Hepatocyte (in vitro differentiated cells): Measurements from ENCODE around the gene KCNMA1. TPM values are rescaled to one million over a fixed set of nuclear protein-coding genes. Genes with fewer than 3 reads are reported as not detected.

ENCODE experiments used
- DNase-seq: peaks from one replicate; pipeline ENCODE4 v3.0.0-alpha.2; 2016; ENCODE audit warnings: low spot score
- H2AFZ ChIP-seq: fragments of 200-600 bp; sonication (generic); 2 replicates; pipeline ENCODE4 v1.6.0; 2016; ENCODE audit warnings: antibody characterized with exemption, mild to moderate bottlenecking
- H3K27ac ChIP-seq: fragments of 200-600 bp; sonication (generic); 2 replicates; pipeline ENCODE4 v1.5.1; 2016; ENCODE audit warnings: mild to moderate bottlenecking
- H3K27me3 ChIP-seq: fragments of 200-600 bp; sonication (generic); 2 replicates; pipeline ENCODE4 v1.6.1; 2016
- H3K36me3 ChIP-seq: fragments of 200-600 bp; sonication (generic); replicated peaks from 2 replicates; pipeline ENCODE4 v1.5.1; 2016; ENCODE audit warnings: low read depth; ENCODE audit not compliant: insufficient read depth
- H3K4me1 ChIP-seq: fragments of 200-600 bp; sonication (generic); 2 replicates; pipeline ENCODE4 v1.5.1; 2016; ENCODE audit warnings: mild to moderate bottlenecking, moderate library complexity; ENCODE audit not compliant: insufficient read depth
- H3K4me2 ChIP-seq: fragments of 200-600 bp; sonication (generic); 2 replicates; pipeline ENCODE4 v1.6.0; 2016
- H3K4me3 ChIP-seq: fragments of 200-600 bp; sonication (generic); 2 replicates; pipeline ENCODE4 v1.5.1; 2016; ENCODE audit warnings: mild to moderate bottlenecking
- H3K79me2 ChIP-seq: fragments of 200-600 bp; sonication (generic); 2 replicates; pipeline ENCODE4 v1.6.0; 2017; ENCODE audit warnings: mild to moderate bottlenecking
- H3K9me2 ChIP-seq: fragments of 200-600 bp; sonication (generic); replicated peaks from 2 replicates; pipeline ENCODE4 v1.6.0; 2017; ENCODE audit warnings: mild to moderate bottlenecking; ENCODE audit not compliant: insufficient read depth
- H3K9me3 ChIP-seq: fragments of 200-600 bp; sonication (generic); 2 replicates; pipeline ENCODE4 v1.5.1; 2016; ENCODE audit warnings: low read depth, mild to moderate bottlenecking
- H4K20me1 ChIP-seq: fragments of 200-600 bp; sonication (generic); 2 replicates; pipeline ENCODE4 v1.6.0; 2016; ENCODE audit warnings: mild to moderate bottlenecking; ENCODE audit not compliant: insufficient read depth, poor library complexity, severe bottlenecking
- EZH2 ChIP-seq: fragments of 200-600 bp; sonication (generic); IDR thresholded peaks from 2 replicates; pipeline ENCODE4 v1.6.1; 2016; ENCODE audit warnings: antibody characterized with exemption, mild to moderate bottlenecking, borderline replicate concordance
- EZH2phosphoT487 ChIP-seq: fragments of 200-600 bp; sonication (generic); IDR thresholded peaks from one replicate; pipeline ENCODE4 v1.6.1; 2018; ENCODE audit warnings: antibody characterized with exemption, mild to moderate bottlenecking, low read depth, moderate library complexity; ENCODE audit not compliant: unreplicated experiment, severe bottlenecking
- WGBS: methylation state at CpG from one replicate; pipeline ENCODE4 v1.1.6; 2016; ENCODE audit warnings: low lambda C conversion rate; ENCODE audit errors: missing lambda C conversion rate; 5-methylcytosine and 5-hydroxymethylcytosine counted together
- polyA plus RNA-seq: library from polyadenylated mRNA; unstranded; fragments of >200 nt; fragmentation: Nextera tagmentation; extraction: Ambion mirVana; gene quantifications from 2 replicates; pipeline ENCODE4 v1.2.1, GENCODE V29; 2016
- total RNA-seq: library from RNA; depleted of rRNA; stranded (reverse); fragments of >200 nt; gene quantifications from 2 replicates; pipeline ENCODE4 v1.2.3, GENCODE V29; 2014
- TF ChIP-seq, protein P1 (sequence below): fragments of 200-600 bp; sonication (generic); IDR thresholded peaks from 2 replicates; pipeline ENCODE4 v1.5.1; 2016; ENCODE audit warnings: antibody characterized with exemption, mild to moderate bottlenecking; ENCODE audit not compliant: poor library complexity

Gene KCNMA1
- total and polyA plus RNA-seq, 2 experiments from 2014 or later = 42.6 to 73.3 TPM

DNA sequence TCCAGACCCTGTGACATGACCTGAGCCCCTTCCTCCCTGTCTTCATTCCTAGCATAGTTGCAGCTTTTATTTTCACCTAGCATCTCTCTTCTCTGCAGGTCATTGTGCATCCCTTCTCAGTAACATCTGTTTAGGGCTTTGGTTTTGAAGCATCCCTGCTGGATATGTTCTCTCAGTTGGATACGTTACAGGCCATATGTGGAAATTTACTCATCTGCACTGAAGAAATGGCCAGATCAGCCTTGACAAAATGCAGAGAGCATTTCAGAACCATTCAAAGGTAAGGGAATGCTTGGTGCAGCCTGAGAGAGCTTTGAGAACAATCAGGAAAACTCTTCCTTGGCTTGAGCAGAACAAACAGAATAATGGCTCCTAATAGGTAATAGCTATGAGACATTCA is 647.0 kb downstream of the KCNMA1 start:
- 81% methylated on average over 1 of the region's 1 CpG for WGBS
- DNase-seq = no peak

DNA sequence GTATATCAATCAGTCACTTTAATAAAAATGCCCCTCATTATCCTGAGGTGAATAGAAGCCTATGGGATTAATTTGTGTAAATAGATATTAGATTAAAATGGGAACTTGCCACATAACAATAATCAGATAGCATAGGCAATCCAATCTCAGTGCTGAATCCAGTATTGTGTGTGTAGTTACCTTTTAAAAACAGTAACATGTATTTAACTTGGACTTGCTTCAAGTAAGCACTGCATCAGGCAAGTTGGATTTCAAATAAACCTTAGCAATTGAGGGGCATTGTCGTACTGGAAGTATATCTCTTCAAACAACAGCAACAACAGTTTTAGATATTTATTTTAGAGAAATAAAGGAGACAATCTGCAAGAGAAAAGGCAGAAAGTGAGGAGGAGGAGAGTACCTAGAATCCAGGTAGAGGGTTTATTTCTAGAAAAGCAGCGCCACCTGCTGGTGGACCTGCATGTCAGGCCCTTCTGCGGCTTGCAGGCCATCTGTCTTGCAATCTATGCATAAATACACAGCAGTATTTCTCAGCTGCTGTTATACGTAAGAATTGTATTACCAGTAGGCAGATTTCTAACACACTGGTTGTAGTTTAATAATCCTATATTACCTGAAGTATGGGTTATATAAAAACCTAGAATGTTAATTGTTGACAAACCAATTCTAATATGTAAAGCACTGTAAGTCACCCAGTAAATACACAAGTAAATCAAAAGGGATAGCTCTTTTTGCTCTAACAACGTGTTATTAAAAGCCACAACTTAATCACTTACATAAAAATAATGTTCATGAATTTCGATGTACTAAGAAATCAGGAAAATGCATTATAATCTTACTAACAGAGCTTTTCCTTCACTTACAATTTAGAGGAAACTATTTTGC is 652.8 kb downstream of the KCNMA1 start:
- Histone ChIP-seq H3K79me2 (no peaks in the 10 kb centered on the region), H3K4me3 (no peak overlapping the region), H3K9me3 (no peaks in the 10 kb centered on the region), H2AFZ (no peak overlapping the region), H3K36me3 (no peaks in the 10 kb centered on the region), H4K20me1 (no peaks in the 10 kb centered on the region), H3K27ac (peak overlapping the region; percentile 28), H3K4me2 (no peak overlapping the region), H3K9me2 (no peaks in the 10 kb centered on the region), H3K4me1 (peaks cover 9% of the 10 kb centered on the region), H3K27me3 (no peaks in the 10 kb centered on the region)
- 10% methylated on average over 6 of the region's 6 CpGs for WGBS
- DNase-seq = peak; percentile 94
- TF ChIP-seq EZH2phosphoT487 (no peak), EZH2 (no peak)
- TF ChIP-seq, protein P1, sequence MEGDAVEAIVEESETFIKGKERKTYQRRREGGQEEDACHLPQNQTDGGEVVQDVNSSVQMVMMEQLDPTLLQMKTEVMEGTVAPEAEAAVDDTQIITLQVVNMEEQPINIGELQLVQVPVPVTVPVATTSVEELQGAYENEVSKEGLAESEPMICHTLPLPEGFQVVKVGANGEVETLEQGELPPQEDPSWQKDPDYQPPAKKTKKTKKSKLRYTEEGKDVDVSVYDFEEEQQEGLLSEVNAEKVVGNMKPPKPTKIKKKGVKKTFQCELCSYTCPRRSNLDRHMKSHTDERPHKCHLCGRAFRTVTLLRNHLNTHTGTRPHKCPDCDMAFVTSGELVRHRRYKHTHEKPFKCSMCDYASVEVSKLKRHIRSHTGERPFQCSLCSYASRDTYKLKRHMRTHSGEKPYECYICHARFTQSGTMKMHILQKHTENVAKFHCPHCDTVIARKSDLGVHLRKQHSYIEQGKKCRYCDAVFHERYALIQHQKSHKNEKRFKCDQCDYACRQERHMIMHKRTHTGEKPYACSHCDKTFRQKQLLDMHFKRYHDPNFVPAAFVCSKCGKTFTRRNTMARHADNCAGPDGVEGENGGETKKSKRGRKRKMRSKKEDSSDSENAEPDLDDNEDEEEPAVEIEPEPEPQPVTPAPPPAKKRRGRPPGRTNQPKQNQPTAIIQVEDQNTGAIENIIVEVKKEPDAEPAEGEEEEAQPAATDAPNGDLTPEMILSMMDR = peak; percentile 97

More for the DNA sequence above, 647.0 kb downstream of the KCNMA1 start:
- no peaks in the 10 kb centered on the region for H3K9me2 ChIP-seq
- no peaks in the 10 kb centered on the region for H3K36me3 ChIP-seq
- no peaks in the 10 kb centered on the region for H3K4me1 ChIP-seq
- no peak overlapping the region for H2AFZ ChIP-seq
- no peaks in the 10 kb centered on the region for H3K27me3 ChIP-seq
- TF ChIP-seq, protein P1 = no peak
- TF ChIP-seq EZH2phosphoT487 (no peak), EZH2 (no peak)
- H3K4me2 ChIP-seq = no peak overlapping the region
- H3K27ac ChIP-seq = no peak overlapping the region
- H3K79me2 ChIP-seq = no peaks in the 10 kb centered on the region
- H4K20me1 ChIP-seq = no peaks in the 10 kb centered on the region
- H3K4me3 ChIP-seq = no peak overlapping the region
- H3K9me3 ChIP-seq = no peaks in the 10 kb centered on the region

DNA sequence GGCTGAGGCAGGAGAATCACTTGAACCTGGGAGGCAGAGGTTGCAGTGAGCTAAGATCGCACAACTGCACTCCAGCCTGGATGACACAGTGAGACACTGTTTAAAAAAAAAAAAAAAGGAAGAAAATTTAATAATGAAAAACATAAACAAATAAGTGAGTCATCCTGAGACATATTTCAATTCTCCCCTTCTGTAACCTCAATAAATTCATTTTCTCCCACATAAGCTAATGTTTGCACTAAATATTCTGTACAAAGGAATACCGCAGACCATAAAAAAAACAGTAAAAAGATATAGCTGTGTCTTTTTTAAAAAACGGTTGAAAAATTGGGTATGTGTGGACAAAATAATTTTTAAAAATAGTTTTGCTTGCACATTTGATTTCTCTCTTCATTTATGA is 654.0 kb downstream of the KCNMA1 start:
- no peak overlapping the region for H3K4me2 ChIP-seq
- H2AFZ ChIP-seq = no peak overlapping the region
- H3K27ac ChIP-seq = peak overlapping the region; percentile 28
- H3K9me2 ChIP-seq = no peaks in the 10 kb centered on the region
- H3K4me1 ChIP-seq = peaks cover 9% of the 10 kb centered on the region
- TF ChIP-seq, protein P1 = no peak
- TF ChIP-seq EZH2 (no peak), EZH2phosphoT487 (no peak)
- H3K36me3 ChIP-seq = no peaks in the 10 kb centered on the region
- H3K9me3 ChIP-seq = no peaks in the 10 kb centered on the region
- H3K4me3 ChIP-seq = no peak overlapping the region
- no peaks in the 10 kb centered on the region for H4K20me1 ChIP-seq
- 88% methylated on average over 3 of the region's 3 CpGs for WGBS
- no peaks in the 10 kb centered on the region for H3K79me2 ChIP-seq
- no peaks in the 10 kb centered on the region for H3K27me3 ChIP-seq
- DNase-seq = no peak
